ENCODE measurements around the gene TRAPPC12. TPM values are rescaled to one million over a fixed set of nuclear protein-coding genes. Genes with fewer than 3 reads are reported as not detected.

TRAPPC12 gene
- polyA plus RNA-seq, 1 donor (not counting 4 experiments of a cell fraction or from before 2014, with no cell fraction given) = 44.2 TPM

DNA sequence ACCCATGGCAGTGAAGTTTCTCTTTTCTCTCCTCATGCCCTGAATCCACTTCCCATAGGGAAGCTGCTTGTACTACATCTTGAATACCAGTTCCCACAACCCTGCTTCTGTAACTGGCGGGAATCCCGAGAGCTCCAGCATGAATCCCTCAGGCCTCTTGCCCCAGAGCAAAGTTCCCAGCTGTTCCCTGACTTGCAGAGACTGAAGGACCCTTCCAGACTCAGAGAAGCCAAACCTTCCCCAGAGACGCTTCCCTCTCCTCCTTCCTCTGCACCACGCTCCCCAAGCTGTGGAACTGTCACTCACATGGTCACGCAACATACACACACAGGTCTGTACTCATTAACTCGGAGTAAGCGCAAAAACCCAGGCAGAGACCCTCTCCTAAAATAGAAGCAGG lies 26.4 kb downstream of the TRAPPC12 start:
- no peak for FAIRE-seq
- Histone ChIP-seq H3K27me3 (ENCODE audit: control insufficient read depth, extremely low read depth, insufficient read depth, low read length) (no peaks in the 10 kb centered on the region), H3K27ac (ENCODE audit: control insufficient read depth, insufficient read depth, low read length) (no peak overlapping the region), H3K9ac (ENCODE audit: control insufficient read depth, extremely low read depth, insufficient read depth, low read length) (no peak overlapping the region), H3K9me1 (ENCODE audit: control insufficient read depth, extremely low read depth, insufficient read depth, low read length) (no peaks in the 10 kb centered on the region), H3K9me3 (ENCODE audit: control insufficient read depth, low read depth, low read length) (no peaks in the 10 kb centered on the region), H3K4me2 (ENCODE audit: control insufficient read depth, extremely low read depth, insufficient read depth, low read depth, low read length) (no peak overlapping the region), H3K4me1 (ENCODE audit: control insufficient read depth, extremely low read depth, insufficient read depth, low read length) (no peaks in the 10 kb centered on the region), H3K79me2 (ENCODE audit: control insufficient read depth, insufficient read depth, low read length) (peaks cover 14% of the 10 kb centered on the region), H4K20me1 (ENCODE audit: control insufficient read depth, extremely low read depth, insufficient read depth, low read length) (no peaks in the 10 kb centered on the region), H2AFZ (ENCODE audit: control insufficient read depth, low read length) (no peak overlapping the region), H3K4me3 (ENCODE audit: control insufficient read depth in 2 of 3, extremely low read depth in 1 of 3, insufficient read depth in 2 of 3, low read depth in 1 of 3, low read length in 3 of 3) (no peak overlapping the region), H3K36me3 (ENCODE audit: control insufficient read depth in 2 of 2, extremely low read depth in 1 of 2, insufficient read depth in 2 of 2, low read length in 2 of 2) (peaks cover 14 to 19% of the 10 kb centered on the region in 2 experiments)
- no peak for DNase-seq (ENCODE audit: low read depth, low spot score)
- TF ChIP-seq, protein P1, sequence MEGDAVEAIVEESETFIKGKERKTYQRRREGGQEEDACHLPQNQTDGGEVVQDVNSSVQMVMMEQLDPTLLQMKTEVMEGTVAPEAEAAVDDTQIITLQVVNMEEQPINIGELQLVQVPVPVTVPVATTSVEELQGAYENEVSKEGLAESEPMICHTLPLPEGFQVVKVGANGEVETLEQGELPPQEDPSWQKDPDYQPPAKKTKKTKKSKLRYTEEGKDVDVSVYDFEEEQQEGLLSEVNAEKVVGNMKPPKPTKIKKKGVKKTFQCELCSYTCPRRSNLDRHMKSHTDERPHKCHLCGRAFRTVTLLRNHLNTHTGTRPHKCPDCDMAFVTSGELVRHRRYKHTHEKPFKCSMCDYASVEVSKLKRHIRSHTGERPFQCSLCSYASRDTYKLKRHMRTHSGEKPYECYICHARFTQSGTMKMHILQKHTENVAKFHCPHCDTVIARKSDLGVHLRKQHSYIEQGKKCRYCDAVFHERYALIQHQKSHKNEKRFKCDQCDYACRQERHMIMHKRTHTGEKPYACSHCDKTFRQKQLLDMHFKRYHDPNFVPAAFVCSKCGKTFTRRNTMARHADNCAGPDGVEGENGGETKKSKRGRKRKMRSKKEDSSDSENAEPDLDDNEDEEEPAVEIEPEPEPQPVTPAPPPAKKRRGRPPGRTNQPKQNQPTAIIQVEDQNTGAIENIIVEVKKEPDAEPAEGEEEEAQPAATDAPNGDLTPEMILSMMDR (optimal IDR thresholded peaks at IDR 0.05 in 1 of 3, IDR thresholded peaks at IDR 0.05 in 1 of 3, conservative IDR thresholded peaks at IDR 0.05 in 1 of 3; ENCODE audit: extremely low read depth in 1 of 3, insufficient read depth in 2 of 3, low read length in 3 of 3) = no peak
- no peak for TF ChIP-seq EZH2 (IDR thresholded peaks at IDR 0.05; ENCODE audit: low read length)
- dilution Hi-C loops (cut with MboI; ENCODE audit: extremely low pct_ligation_motif_present, low sequenced_read_pairs) = no loop called here

- dilution Hi-C loops (cut with MboI; ENCODE audit: extremely low pct_ligation_motif_present, low sequenced_read_pairs) = no loop called here
- H2AFZ ChIP-seq (ENCODE audit: control insufficient read depth, low read length) = no peak overlapping the region
Measured at GRCh38 chr2:3406501-3406900, 27.0 kb downstream of the TRAPPC12 start.

More at GRCh38 chr2:3406501-3406900, 27.0 kb downstream of the TRAPPC12 start:
- Histone ChIP-seq H3K4me3 (ENCODE audit: control insufficient read depth in 2 of 3, extremely low read depth in 1 of 3, insufficient read depth in 2 of 3, low read depth in 1 of 3, low read length in 3 of 3) (no peak overlapping the region), H3K4me1 (ENCODE audit: control insufficient read depth, extremely low read depth, insufficient read depth, low read length) (no peaks in the 10 kb centered on the region), H3K79me2 (ENCODE audit: control insufficient read depth, insufficient read depth, low read length) (peaks cover 17% of the 10 kb centered on the region), H3K9ac (ENCODE audit: control insufficient read depth, extremely low read depth, insufficient read depth, low read length) (no peak overlapping the region), H3K4me2 (ENCODE audit: control insufficient read depth, extremely low read depth, insufficient read depth, low read depth, low read length) (no peak overlapping the region), H3K36me3 (ENCODE audit: control insufficient read depth in 2 of 2, extremely low read depth in 1 of 2, insufficient read depth in 2 of 2, low read length in 2 of 2) (peaks cover 14 to 19% of the 10 kb centered on the region in 2 experiments), H3K27ac (ENCODE audit: control insufficient read depth, insufficient read depth, low read length) (no peak overlapping the region), H3K27me3 (ENCODE audit: control insufficient read depth, extremely low read depth, insufficient read depth, low read length) (no peaks in the 10 kb centered on the region), H3K9me1 (ENCODE audit: control insufficient read depth, extremely low read depth, insufficient read depth, low read length) (no peaks in the 10 kb centered on the region), H4K20me1 (ENCODE audit: control insufficient read depth, extremely low read depth, insufficient read depth, low read length) (no peaks in the 10 kb centered on the region), H3K9me3 (ENCODE audit: control insufficient read depth, low read depth, low read length) (no peaks in the 10 kb centered on the region)
- DNase-seq (ENCODE audit: low read depth, low spot score) (no peak), FAIRE-seq (no peak)
- no peak for TF ChIP-seq EZH2 (IDR thresholded peaks at IDR 0.05; ENCODE audit: low read length)
- TF ChIP-seq, protein P1 (optimal IDR thresholded peaks at IDR 0.05 in 1 of 3, IDR thresholded peaks at IDR 0.05 in 1 of 3, conservative IDR thresholded peaks at IDR 0.05 in 1 of 3; ENCODE audit: extremely low read depth in 1 of 3, insufficient read depth in 2 of 3, low read length in 3 of 3) = no peak
